GM21390 (cell line): Measurements from ENCODE around the gene PKN1.
"Not testable (repeated sequence)": the region's sequence is repeated elsewhere in the genome, so short reads cannot be mapped to it uniquely, and the experiment has no call there.

Experiments used
- ATAC-seq: cut with Tn5 transposase; IDR thresholded peaks from one replicate; pipeline ENCODE4 v1.9.1; 2021; ENCODE audit not compliant: unreplicated experiment

PKN1 gene

GRCh38 chr19:14462401-14462800, 29.3 kb downstream of the PKN1 start:
- not testable (repeated sequence) for ATAC-seq

- no peak for ATAC-seq
Measured at GRCh38 chr19:14463747-14464146, 30.6 kb downstream of the PKN1 start.

GRCh38 chr19:14467391-14467790, 34.3 kb downstream of the PKN1 start:
- ATAC-seq, result no peak

DNA sequence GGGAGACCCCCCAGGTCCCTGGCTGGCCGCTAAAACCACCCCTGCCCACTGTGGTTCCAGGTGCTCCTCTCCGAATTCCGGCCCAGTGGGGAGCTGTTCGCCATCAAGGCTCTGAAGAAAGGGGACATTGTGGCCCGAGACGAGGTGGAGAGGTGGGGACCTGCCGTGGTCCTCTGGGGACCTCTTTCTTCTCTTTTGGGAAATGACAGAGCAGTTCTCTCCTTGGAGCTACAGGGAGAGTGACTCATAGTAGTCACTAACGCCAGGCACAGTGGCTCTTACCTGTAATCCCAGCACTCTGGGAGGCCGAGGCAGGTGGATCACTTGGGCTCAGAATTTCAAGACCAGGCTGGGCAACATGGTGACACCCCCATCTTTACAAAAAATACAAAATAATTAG, 34.7 kb downstream of the PKN1 start:
- no peak for ATAC-seq

- no peak for ATAC-seq
Measured at GRCh38 chr19:14470031-14470876, 37.1 kb downstream of the PKN1 start.

GRCh38 chr19:14471436-14472187, 38.5 kb downstream of the PKN1 start:
- ATAC-seq, result no peak

- ATAC-seq, result no peak
Measured at GRCh38 chr19:14472202-14472938, 39.3 kb downstream of the PKN1 start.

DNA sequence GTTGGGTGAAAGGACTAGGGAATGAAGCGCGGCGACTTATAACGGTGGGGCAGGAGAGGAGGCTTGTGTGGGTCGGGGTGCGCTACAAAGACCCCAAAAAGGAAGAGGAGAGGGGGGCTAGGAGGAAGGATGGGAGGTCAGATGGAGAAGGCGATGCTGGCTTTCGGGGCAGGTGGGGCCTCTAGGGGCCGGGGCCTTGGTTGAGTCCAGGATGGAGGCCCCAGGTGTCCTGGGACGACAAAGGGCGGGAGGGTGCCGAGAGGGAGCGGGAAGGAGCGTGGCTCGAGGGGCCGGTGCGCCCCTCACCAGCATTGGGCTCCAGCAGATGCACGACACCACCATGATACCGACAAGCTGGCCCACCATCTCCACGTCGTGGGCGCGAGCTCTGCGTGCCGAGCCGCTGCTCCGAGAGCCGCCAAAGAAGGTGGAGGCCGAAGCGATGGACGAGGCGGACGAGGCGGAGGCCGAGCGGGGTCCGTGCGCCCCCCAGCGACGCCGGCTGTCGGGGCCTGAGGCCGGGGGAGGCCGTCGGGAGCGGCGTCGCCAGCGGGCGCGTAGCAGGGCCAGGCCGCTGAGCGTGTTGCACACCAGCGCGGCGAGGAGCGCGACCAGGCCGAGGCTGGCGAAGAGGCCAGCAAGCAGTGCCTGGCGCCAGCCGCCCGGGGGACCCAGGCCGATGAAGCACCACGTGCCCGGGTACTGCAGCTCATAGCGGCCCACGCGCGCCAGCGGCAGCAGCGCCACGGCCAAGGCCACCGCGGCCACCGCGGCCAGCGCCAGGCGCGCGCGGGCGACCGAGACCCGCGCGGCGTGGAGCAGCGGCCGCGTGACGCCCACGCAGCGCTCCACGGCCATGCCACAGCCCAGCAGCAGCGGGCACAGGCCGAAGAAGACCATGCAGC, 40.2 kb downstream of the PKN1 start:
- no peak for ATAC-seq

DNA sequence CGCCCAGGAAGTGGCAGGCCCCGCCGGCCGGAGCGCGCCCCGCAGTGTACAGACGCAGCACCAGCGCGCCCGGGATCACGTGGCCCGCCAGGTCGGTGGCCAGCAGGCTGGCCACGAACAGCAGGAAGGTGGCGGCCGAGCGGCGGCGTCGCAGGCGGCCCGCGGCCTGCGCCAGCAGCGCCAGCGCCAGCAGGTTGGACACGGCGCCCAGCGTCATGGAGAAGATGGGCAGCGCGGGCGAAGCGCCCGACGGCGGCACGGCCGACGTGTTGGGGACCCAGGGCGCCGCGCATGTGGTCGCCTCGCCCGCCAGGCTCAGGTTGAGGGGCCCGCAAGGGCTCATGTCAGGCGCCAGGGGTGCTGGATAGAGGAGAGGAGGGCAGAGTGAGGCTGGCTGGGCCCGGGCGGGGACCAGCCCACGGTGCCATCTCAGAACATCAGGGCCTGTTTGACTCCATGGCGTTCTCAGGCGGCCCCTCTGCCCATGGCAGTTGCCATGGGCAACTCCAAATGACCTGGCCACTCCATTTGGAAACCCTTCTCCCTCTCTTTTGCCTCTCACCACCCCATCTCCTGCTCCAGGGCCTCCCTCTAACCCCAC, 41.0 kb downstream of the PKN1 start:
- ATAC-seq, result no peak

GRCh38 chr19:14474827-14475226, 41.7 kb downstream of the PKN1 start:
- ATAC-seq, result no peak

DNA sequence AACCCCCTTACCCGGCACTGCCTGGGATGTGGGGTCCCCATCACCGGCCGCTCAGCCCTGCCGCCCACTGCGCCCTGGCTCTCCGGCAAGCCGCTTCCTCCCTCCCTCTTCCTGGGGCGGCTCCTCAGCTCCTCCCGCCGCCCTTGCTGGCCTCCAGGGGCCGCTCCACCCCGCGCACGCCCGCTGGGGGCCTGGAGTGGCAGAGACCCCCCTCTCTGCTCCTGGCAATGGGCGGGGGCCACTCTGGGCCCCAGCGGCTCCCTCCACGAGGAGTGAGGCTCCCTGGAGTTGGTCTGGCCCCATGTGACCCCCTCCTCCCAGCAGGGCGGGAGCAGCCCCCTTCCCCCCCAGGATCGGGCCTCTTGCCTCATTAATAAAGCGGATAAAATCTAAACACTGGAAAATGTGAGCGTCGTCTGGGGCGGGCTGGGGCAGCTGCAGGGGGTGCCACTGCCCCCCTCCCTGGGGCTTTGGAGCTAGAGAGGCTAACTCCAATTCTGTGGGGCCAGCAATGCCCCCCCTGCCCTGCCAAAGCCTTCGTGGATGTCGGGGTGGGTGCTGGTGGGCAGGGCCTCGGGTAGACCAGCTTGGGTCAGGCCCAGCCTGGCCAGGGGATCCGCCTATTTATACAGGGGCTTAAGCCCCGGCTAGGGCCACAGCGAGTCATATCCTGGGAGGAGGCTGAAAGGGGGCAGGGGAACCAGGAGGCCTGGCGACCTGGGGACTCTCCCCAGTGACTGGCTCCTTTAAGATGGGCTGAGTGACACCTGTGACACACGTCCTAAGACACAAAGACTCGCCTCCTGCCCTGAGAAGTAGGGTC, 42.4 kb downstream of the PKN1 start, which contains the start of gene PTGER1:
Gene PTGER1 (minus strand): TSS at position 104 of the 823 bp plus-strand sequence. CDS start 1,034 bp downstream, outside the sequence.
- ATAC-seq, result no peak

- ATAC-seq, result no peak
Measured at GRCh38 chr19:14476327-14476672, 43.2 kb downstream of the PKN1 start.

GRCh38 chr19:14476673-14477401, 43.7 kb downstream of the PKN1 start:
- no peak for ATAC-seq

- ATAC-seq, result no peak
Measured at GRCh38 chr19:14477418-14478112, 44.5 kb downstream of the PKN1 start.

DNA sequence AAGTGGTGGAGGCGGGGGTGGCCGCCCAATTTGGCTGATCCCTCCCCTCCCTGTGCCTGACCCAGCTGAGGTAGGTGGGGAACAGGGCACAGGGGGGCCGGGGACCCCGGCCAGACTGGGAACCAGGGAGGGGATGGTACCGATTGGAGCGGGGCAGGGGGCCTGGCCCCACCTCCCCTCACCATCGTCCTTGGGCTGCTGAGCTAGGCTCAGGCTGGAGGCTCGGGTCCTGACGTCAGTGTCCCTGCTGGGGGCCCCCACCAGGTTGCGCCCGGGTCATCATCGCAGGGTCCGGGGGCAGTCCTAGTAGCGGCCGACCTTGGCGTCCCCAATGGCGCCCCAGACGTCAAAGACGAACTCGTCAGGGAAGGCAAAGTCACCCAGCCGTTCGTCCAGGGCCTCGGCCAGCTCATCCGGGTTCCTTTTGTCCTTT, 45.0 kb downstream of the PKN1 start:
- ATAC-seq, result no peak

DNA sequence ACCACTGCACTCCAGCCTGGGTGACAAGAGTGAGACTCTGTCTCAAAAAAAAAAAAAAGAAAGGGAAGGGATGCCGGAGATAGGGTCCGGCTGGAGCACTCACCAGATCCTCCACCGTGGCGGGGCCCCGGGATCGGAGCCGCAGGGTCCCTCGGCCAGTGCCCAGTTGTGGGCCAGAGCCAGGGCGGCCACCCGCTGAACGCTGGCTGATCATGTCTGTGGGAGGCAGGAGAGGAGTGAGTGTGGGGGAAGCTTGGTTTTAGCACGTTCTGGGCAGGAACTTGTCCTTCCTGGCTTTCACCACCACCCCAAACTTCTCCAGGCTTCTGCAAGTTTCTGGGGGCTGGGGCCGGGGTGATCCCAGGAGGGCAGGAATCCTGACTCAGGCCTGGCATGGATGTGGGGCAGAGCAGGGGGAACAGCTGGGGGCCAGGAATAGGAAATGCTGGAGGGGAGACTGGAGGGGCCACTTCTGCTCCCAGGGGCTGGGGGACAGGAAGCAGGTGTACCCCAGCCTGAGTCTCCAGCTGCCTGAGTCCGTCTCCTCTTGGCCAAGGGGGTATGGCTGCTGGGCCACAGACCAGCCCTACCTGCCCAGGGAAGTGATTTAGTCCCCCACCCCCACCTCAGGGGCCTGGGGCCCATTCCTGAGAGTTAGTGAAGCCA, 46.3 kb downstream of the PKN1 start:
- no peak for ATAC-seq

GRCh38 chr19:14479975-14480699, 47.0 kb downstream of the PKN1 start:
- no peak for ATAC-seq
